ENCODE results near the gene CNIH4.

Gene CNIH4

DNA sequence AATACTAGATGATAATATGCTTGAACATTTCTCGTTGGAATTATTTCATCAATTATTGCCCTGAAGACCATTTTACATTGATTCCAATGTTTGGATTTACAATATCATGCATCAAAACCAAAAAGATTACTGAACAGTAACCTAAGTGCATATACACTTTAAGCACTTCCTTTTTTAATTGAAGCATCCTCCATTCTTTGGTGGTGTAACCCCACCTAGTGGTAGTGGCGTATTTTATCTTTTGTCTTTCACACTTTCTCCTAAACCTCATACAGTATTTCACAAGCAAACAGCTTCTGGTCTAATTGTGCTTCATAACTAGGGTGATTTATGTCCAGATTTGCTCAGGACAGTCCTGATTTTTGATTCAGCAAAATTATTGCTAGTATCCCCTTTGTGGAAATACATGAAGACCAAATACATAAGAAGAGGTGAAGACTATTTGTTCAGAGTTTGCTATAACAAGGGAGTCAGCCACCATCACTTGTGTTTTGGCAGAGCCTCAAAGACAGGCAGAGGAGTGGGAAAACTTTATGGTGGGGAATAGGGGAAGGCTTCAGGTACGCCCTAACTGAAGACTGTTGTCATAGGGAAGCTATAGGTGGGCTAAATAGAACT lies 23.3 kb upstream of the CNIH4 start:
- TF ChIP-seq, protein P1, sequence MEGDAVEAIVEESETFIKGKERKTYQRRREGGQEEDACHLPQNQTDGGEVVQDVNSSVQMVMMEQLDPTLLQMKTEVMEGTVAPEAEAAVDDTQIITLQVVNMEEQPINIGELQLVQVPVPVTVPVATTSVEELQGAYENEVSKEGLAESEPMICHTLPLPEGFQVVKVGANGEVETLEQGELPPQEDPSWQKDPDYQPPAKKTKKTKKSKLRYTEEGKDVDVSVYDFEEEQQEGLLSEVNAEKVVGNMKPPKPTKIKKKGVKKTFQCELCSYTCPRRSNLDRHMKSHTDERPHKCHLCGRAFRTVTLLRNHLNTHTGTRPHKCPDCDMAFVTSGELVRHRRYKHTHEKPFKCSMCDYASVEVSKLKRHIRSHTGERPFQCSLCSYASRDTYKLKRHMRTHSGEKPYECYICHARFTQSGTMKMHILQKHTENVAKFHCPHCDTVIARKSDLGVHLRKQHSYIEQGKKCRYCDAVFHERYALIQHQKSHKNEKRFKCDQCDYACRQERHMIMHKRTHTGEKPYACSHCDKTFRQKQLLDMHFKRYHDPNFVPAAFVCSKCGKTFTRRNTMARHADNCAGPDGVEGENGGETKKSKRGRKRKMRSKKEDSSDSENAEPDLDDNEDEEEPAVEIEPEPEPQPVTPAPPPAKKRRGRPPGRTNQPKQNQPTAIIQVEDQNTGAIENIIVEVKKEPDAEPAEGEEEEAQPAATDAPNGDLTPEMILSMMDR (IDR thresholded peaks at IDR 0.05; ENCODE audit: low read depth, low read length), result peak; percentile 43
- TF ChIP-seq MYC (IDR thresholded peaks at IDR 0.05; ENCODE audit: low read depth, low read length) (no peak), POLR2A (IDR thresholded peaks at IDR 0.05; ENCODE audit: extremely low read depth, insufficient read length) (no peak)
- TF ChIP-seq, protein P2, sequence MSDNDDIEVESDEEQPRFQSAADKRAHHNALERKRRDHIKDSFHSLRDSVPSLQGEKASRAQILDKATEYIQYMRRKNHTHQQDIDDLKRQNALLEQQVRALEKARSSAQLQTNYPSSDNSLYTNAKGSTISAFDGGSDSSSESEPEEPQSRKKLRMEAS (IDR thresholded peaks at IDR 0.05; ENCODE audit: low read depth, low read length), result no peak
- no peak overlapping the region for H3K4me3 ChIP-seq (ENCODE audit: low read depth, low read length)
- peak; percentile 80 for DNase-seq (ENCODE audit: low read depth)

DNA sequence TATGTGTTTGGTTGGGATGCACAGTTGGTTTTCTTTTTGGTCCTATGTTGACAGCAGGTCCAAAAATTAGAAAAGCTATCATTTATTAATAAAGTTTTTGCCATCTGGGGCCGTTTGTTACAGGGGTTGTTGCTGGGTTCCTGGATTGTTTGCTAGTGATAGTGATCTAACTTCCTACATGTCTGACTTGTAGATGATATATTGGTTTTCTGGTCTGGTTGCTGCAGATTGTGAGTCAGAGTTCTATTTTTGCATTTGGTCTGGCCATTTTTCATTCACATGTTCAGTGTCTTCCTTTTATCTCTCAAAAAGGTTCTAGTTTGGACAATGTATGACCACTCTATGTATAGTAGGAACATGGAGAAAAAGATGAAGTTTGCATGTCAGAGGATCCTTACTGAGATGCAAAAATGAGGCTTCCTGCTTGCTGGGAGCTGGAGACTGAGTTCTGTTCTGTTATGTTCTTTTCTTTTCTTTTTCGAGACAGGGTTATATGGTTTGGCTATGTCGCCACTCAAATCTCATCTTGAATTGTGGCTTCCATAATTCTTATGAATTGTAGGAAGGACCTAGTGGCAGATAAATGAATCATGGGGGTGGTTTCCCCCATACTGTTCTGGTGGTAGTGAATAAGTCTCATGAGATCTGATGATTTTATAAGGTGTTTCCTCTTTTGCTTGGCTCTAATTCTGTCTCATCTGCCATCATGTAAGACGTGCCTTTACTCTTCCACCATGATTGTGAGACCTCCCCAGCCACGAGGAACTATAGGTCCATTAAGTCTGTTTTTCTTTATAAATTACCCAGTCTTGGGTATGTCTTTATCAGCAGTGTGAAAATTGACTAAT lies 22.5 kb upstream of the CNIH4 start:
- no peak for TF ChIP-seq MYC (IDR thresholded peaks at IDR 0.05; ENCODE audit: low read depth, low read length)
- TF ChIP-seq, protein P1 (IDR thresholded peaks at IDR 0.05; ENCODE audit: low read depth, low read length), result no peak
- TF ChIP-seq POLR2A (IDR thresholded peaks at IDR 0.05; ENCODE audit: extremely low read depth, insufficient read length), result no peak
- TF ChIP-seq, protein P2 (IDR thresholded peaks at IDR 0.05; ENCODE audit: low read depth, low read length), result no peak
- peak; percentile 44 for DNase-seq (ENCODE audit: low read depth)
- H3K4me3 ChIP-seq (ENCODE audit: low read depth, low read length), result no peak overlapping the region

DNA sequence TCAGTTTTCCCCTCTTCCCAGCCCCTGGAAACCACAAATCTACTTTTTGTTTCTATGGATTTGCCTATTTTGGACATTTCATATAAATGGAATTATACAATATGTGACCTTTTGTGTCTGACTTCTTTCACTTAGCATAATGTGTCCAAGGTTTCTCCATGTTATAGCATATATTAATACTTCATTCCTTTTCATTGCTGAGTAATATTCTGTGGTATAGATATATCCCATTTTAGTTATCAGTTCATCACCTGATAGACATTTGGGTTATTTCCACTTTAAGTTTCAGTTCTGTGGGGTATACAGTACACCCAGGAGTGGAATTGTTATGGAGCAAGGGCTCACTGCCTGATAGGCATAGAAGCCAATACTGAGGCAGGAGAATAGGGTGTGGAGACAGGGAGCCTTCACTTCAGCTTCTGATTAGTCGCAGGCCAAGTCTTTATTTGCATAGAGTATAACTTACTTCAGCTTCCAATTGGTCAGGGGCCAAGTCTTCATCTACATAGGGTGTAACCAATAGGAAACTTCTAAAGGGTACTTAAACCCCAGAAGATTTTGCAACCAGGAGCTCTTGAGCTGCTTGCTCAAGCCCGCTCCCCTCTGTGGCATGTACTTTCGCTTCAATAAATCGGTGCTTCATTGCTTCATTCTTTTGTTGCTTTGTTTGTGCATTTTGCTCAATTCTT lies 18.4 kb upstream of the CNIH4 start:
- TF ChIP-seq, protein P1 (IDR thresholded peaks at IDR 0.05; ENCODE audit: low read depth, low read length), result no peak
- TF ChIP-seq POLR2A (IDR thresholded peaks at IDR 0.05; ENCODE audit: extremely low read depth, insufficient read length), result no peak
- TF ChIP-seq MYC (IDR thresholded peaks at IDR 0.05; ENCODE audit: low read depth, low read length), result no peak
- TF ChIP-seq, protein P2 (IDR thresholded peaks at IDR 0.05; ENCODE audit: low read depth, low read length), result no peak
- H3K4me3 ChIP-seq (ENCODE audit: low read depth, low read length), result no peak overlapping the region
- peak; percentile 67 for DNase-seq (ENCODE audit: low read depth)

DNA sequence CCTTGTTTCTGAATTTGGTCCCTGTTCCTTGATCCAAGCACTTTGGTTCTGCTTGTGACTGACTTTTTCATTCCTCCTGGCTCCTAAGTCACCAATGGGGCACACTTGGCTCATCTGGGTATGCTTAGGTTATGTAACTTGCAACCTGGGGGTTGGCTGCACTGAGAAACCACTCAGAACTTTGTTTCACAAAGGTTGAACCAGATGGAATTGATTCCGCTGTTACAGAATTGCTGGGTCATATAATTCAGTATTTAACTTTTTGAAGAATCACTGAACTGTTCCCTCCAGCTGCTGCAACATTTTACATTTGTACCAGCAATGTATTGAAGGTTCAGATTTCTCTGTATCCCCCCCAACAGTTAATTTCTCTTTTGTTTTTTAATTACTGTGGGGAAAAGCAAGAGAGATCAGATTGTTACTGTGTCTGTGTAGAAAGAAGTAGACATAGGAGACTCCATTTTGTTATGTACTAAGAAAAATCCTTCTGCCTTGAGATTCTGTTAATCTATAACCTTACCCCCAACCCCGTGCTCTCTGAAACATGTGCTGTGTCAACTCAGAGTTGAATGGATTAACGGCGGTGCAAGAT lies 17.1 kb upstream of the CNIH4 start:
- DNase-seq (ENCODE audit: low read depth), result no peak
- no peak for TF ChIP-seq MYC (IDR thresholded peaks at IDR 0.05; ENCODE audit: low read depth, low read length)
- TF ChIP-seq, protein P1 (IDR thresholded peaks at IDR 0.05; ENCODE audit: low read depth, low read length), result no peak
- TF ChIP-seq, protein P2 (IDR thresholded peaks at IDR 0.05; ENCODE audit: low read depth, low read length), result no peak
- TF ChIP-seq POLR2A (IDR thresholded peaks at IDR 0.05; ENCODE audit: extremely low read depth, insufficient read length), result no peak
- no peak overlapping the region for H3K4me3 ChIP-seq (ENCODE audit: low read depth, low read length)

DNA sequence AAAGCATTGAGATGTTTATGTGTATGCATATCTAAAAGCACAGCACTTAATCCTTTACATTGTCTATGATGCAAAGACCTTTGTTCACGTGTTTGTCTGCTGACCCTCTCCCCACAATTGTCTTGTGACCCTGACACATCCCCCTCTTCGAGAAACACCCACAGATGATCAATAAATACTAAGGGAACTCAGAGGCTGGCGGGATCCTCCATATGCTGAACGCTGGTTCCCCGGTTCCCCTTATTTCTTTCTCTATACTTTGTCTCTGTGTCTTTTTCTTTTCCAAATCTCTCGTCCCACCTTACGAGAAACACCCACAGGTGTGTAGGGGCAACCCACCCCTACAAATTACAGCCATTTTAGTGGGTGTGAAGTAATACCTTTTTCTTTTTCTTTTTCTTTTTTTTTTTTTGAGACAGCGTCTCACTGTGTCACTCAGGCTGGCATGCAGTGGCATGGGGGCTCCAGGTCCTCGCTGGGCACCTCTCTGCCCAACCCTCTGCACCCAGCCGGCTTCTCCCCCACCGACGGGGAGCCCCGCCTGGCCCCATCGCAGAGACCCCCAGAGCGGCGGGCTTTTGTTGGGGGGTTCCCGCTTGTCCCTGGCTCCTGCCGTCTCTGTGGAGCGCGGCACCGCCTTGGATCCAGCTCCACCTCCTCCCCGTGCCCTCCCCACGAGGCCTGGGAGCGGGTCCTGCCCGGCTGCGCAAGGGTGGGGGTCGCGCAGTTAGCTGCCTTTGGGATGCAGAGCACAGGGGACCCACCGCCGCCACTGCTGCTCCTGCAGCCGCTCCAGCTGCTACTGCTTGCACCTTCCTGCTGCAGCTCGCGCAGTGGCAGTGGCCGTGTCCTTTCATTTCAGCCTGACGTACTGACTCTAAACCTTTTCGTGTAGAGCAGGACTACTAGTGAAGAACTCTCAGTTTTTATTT lies 16.0 kb upstream of the CNIH4 start:
- DNase-seq (ENCODE audit: low read depth), result peak; percentile 36
- peak overlapping the region; percentile 34 for H3K4me3 ChIP-seq (ENCODE audit: low read depth, low read length)
